Keratinocyte (primary cell): Measurements from ENCODE around the gene DUSP8. TPM values are rescaled to one million over a fixed set of nuclear protein-coding genes. Genes with fewer than 3 reads are reported as not detected.
A peak's percentile ranks its signal among the peaks of the same experiment; 100 is the strongest.

ENCODE experiments used
- DNase-seq: peaks from one replicate; pipeline ENCODE4 v3.0.0-alpha.2; 2011; ENCODE audit warnings: low read depth, missing footprints, low spot score
- FAIRE-seq: peaks from 2 replicates; lab custom pipeline; 2011; peaks lifted over from hg19 to GRCh38; lab: Jason Lieb, UNC
- H2AFZ ChIP-seq: 2 replicates; pipeline ENCODE4 v1.6.0; 2012; ENCODE audit warnings: low read length, control low read depth, inconsistent platforms; ENCODE audit not compliant: control insufficient read depth
- H3K27ac ChIP-seq: 2 replicates; pipeline ENCODE4 v1.5.1; 2011; ENCODE audit warnings: low read length; ENCODE audit not compliant: control insufficient read depth, insufficient read depth
- H3K27me3 ChIP-seq: 3 replicates; pipeline ENCODE4 v1.6.0; 2011; ENCODE audit warnings: low read length; ENCODE audit not compliant: control insufficient read depth, insufficient read depth; ENCODE audit errors: extremely low read depth
- H3K36me3 ChIP-seq, 2 experiments: 2 replicates in 1 of 2; 3 replicates in 1 of 2; pipeline ENCODE4 v1.5.1; 2011; ENCODE audit warnings: low read length in 2 of 2, mild to moderate bottlenecking in 1 of 2; ENCODE audit not compliant: control insufficient read depth in 2 of 2, insufficient read depth in 2 of 2; ENCODE audit errors: extremely low read depth in 1 of 2
- H3K4me1 ChIP-seq: 3 replicates; pipeline ENCODE4 v1.5.1; 2011; ENCODE audit warnings: low read length; ENCODE audit not compliant: control insufficient read depth, insufficient read depth; ENCODE audit errors: extremely low read depth
- H3K4me2 ChIP-seq: 3 replicates; pipeline ENCODE4 v1.6.0; 2011; ENCODE audit warnings: low read depth, low read length; ENCODE audit not compliant: control insufficient read depth, insufficient read depth; ENCODE audit errors: extremely low read depth
- H3K4me3 ChIP-seq, 3 experiments: fragments of 200-600 bp in 1 of 3; sonication (generic) in 1 of 3; 2 replicates in 2 of 3; 3 replicates in 1 of 3; pipeline ENCODE4 v1.5.1; 2011 to 2016; ENCODE audit warnings: low read length in 3 of 3, mild to moderate bottlenecking in 3 of 3, control low read depth in 2 of 3, inconsistent platforms in 1 of 3, low read depth in 1 of 3, mixed read lengths in 1 of 3, mixed run types in 1 of 3, moderate library complexity in 1 of 3; ENCODE audit not compliant: control insufficient read depth in 2 of 3, insufficient read depth in 2 of 3; ENCODE audit errors: extremely low read depth in 1 of 3
- H3K79me2 ChIP-seq: 2 replicates; pipeline ENCODE4 v1.6.0; 2012; ENCODE audit warnings: low read length; ENCODE audit not compliant: control insufficient read depth, insufficient read depth
- H3K9ac ChIP-seq: 3 replicates; pipeline ENCODE4 v1.6.0; 2011; ENCODE audit warnings: low read length; ENCODE audit not compliant: control insufficient read depth, insufficient read depth; ENCODE audit errors: extremely low read depth
- H3K9me1 ChIP-seq: 3 replicates; pipeline ENCODE4 v1.6.0; 2011; ENCODE audit warnings: low read length; ENCODE audit not compliant: control insufficient read depth, insufficient read depth; ENCODE audit errors: extremely low read depth
- H3K9me3 ChIP-seq: 2 replicates; pipeline ENCODE4 v1.5.1; 2012; ENCODE audit warnings: low read depth, low read length; ENCODE audit not compliant: control insufficient read depth
- H4K20me1 ChIP-seq: 3 replicates; pipeline ENCODE4 v1.6.0; 2011; ENCODE audit warnings: low read length; ENCODE audit not compliant: control insufficient read depth, insufficient read depth; ENCODE audit errors: extremely low read depth
- EZH2 ChIP-seq: IDR thresholded peaks from one replicate; pipeline ENCODE4 v1.6.1; 2012; ENCODE audit warnings: inconsistent platforms, mild to moderate bottlenecking, low read length, moderate library complexity
- dilution Hi-C: fragments of 300-500 bp; cut with MboI; formaldehyde crosslinking; loops from one replicate; pipeline ENCODE4 v1.7.0; 2020; ENCODE audit warnings: low sequenced_read_pairs; ENCODE audit not compliant: extremely low pct_ligation_motif_present
- polyA plus RNA-seq, 5 experiments: library from polyadenylated mRNA; depleted of rRNA in 3 of 5; stranded (reverse) in 3 of 5; stranded (forward) in 1 of 5; unstranded in 1 of 5; fragments of >200 nt; gene quantifications; 1 replicate in 1 of 5; 2 replicates in 3 of 5; 3 replicates in 1 of 5; pipeline versions ENCODE4 v1.2.1 to v1.2.3, GENCODE V29; 2011 to 2012; ENCODE audit warnings: missing spikeins in 2 of 5, low read depth in 1 of 5, low replicate concordance in 1 of 5
- TF ChIP-seq, protein P1 (sequence below), 3 experiments: IDR thresholded peaks in 1 of 3; conservative IDR thresholded peaks in 1 of 3; optimal IDR thresholded peaks in 1 of 3; 2 replicates in 2 of 3; 3 replicates in 1 of 3; pipeline versions ENCODE3 to v1.5.1; 2011; ENCODE audit warnings: low read length in 3 of 3, mild to moderate bottlenecking in 3 of 3, moderate library complexity in 2 of 3, control low read depth in 1 of 3, inconsistent platforms in 1 of 3; ENCODE audit not compliant: insufficient read depth in 2 of 3; ENCODE audit errors: extremely low read depth in 1 of 3

DUSP8 gene
- polyA plus RNA-seq, 1 donor (not counting 4 experiments of a cell fraction or from before 2014, with no cell fraction given) = 0.58 TPM

DNA sequence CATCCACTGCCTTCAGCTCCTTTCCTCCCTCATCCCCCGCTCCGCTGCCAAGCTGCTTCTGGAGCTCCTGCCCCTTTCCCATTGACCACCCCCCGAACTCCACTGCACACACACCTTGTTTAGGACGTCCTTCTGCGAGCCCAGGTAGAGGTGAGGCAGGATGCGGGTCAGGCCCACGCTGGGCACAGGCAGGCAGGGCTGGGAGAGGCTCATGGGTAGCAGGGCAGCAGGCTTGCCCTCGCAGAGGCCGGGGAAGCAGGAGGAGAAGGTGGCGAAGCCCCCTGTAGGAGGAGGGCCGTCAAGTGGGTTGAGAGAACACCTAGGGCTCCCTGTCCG lies 13.3 kb downstream of the DUSP8 start:
- Histone ChIP-seq H3K9me1 (no peaks in the 10 kb centered on the region), H3K27me3 (no peaks in the 10 kb centered on the region), H3K4me2 (peak overlapping the region; percentile 48), H3K9me3 (no peaks in the 10 kb centered on the region), H3K4me1 (peaks cover 11% of the 10 kb centered on the region), H3K4me3 (no peak overlapping the region), H3K27ac (no peak overlapping the region), H4K20me1 (no peaks in the 10 kb centered on the region), H3K36me3 (peaks cover 0 to 2% of the 10 kb centered on the region in 2 experiments), H3K9ac (no peak overlapping the region), H3K79me2 (no peaks in the 10 kb centered on the region), H2AFZ (no peak overlapping the region)
- TF ChIP-seq, protein P1, sequence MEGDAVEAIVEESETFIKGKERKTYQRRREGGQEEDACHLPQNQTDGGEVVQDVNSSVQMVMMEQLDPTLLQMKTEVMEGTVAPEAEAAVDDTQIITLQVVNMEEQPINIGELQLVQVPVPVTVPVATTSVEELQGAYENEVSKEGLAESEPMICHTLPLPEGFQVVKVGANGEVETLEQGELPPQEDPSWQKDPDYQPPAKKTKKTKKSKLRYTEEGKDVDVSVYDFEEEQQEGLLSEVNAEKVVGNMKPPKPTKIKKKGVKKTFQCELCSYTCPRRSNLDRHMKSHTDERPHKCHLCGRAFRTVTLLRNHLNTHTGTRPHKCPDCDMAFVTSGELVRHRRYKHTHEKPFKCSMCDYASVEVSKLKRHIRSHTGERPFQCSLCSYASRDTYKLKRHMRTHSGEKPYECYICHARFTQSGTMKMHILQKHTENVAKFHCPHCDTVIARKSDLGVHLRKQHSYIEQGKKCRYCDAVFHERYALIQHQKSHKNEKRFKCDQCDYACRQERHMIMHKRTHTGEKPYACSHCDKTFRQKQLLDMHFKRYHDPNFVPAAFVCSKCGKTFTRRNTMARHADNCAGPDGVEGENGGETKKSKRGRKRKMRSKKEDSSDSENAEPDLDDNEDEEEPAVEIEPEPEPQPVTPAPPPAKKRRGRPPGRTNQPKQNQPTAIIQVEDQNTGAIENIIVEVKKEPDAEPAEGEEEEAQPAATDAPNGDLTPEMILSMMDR (optimal IDR thresholded peaks at IDR 0.05 in 1 of 3, IDR thresholded peaks at IDR 0.05 in 1 of 3, conservative IDR thresholded peaks at IDR 0.05 in 1 of 3; ENCODE audit: extremely low read depth in 1 of 3, insufficient read depth in 2 of 3, low read length in 3 of 3) = no peak
- TF ChIP-seq EZH2 = no peak
- dilution Hi-C loops = no loop called here
- DNase-seq = no peak
- no peak for FAIRE-seq

DNA sequence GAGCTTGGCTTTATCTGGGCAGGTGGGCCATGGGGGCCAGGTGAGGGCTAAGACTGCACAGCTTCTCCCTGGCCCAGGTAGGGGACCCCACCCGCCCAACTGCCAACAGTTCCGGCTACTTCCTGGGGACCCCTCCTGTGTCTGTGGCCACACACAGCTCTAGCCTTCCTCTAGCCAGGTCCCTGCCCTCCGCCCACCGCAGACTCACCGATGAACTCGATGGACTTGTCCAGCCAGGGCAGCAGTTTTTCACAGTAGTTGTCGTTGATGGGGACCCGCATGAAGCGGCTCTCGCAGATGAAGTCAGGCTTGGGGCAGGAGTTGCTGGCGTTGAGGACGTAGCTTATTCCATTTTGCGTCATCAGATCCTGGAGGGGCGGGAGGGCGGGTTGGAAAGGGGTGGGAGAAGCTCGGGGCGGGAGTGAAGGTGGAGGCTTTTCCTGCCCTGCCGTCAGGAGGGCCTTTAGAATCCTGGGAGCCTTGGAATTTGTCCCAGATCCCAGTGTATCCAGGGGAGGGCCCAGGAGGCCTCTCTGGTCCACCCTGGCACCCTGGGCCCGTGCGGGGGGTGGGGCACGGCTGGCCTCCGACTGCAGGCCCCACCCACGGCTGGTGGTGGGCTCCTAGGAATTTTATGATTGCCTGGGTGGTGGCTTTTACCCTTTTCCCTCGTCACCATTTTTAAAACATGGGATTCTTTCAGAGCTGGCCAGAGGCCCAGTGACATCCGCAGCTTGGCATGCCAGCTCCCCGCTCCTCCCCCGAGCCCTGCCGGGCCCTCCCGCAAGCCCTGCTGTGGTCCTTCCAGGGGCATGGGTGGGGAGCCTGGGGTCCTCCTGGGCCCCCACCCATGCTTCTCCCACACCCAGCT lies 13.9 kb downstream of the DUSP8 start:
- dilution Hi-C loops = no loop called here
- no peak for TF ChIP-seq EZH2
- TF ChIP-seq, protein P1 (optimal IDR thresholded peaks at IDR 0.05 in 1 of 3, IDR thresholded peaks at IDR 0.05 in 1 of 3, conservative IDR thresholded peaks at IDR 0.05 in 1 of 3; ENCODE audit: extremely low read depth in 1 of 3, insufficient read depth in 2 of 3, low read length in 3 of 3) = no peak
- Histone ChIP-seq H3K27ac (no peak overlapping the region), H3K4me3 (no peak overlapping the region), H3K4me1 (peaks cover 11% of the 10 kb centered on the region), H3K36me3 (peaks cover 0 to 2% of the 10 kb centered on the region in 2 experiments), H4K20me1 (no peaks in the 10 kb centered on the region), H2AFZ (no peak overlapping the region), H3K9ac (no peak overlapping the region), H3K4me2 (no peak overlapping the region), H3K9me1 (no peaks in the 10 kb centered on the region), H3K27me3 (no peaks in the 10 kb centered on the region), H3K79me2 (no peaks in the 10 kb centered on the region), H3K9me3 (no peaks in the 10 kb centered on the region)
- no peak for FAIRE-seq
- no peak for DNase-seq
